ENCODE data around the gene S100PBP.

The S100PBP gene

GRCh38 chr1:32817159-32817814, at the start of gene S100PBP, which contains the start of gene YARS1:
Gene S100PBP (plus strand): TSS chr1:32817653. CDS start chr1:32826100, 8,447 bp downstream.
Gene YARS1 (minus strand): TSS chr1:32817358. CDS start chr1:32817244, 114 bp downstream.
- no peak for TF ChIP-seq CTCF (IDR thresholded peaks at IDR 0.05; ENCODE audit: borderline replicate concordance, control extremely low read depth, extremely low read depth, insufficient read depth, missing control alignments)
- DNase-seq (ENCODE audit: low spot score), result peak; percentile 99
- in situ Hi-C loops (cut with MboI; ENCODE audit: low sequenced_read_pairs, unreplicated experiment), result no loop called here

GRCh38 chr1:32768110-32768850, 49.2 kb upstream of the S100PBP start:
- no peak for DNase-seq (ENCODE audit: low spot score)
- TF ChIP-seq CTCF (IDR thresholded peaks at IDR 0.05; ENCODE audit: borderline replicate concordance, control extremely low read depth, extremely low read depth, insufficient read depth, missing control alignments), result no peak
- in situ Hi-C loops (cut with MboI; ENCODE audit: low sequenced_read_pairs, unreplicated experiment), result no loop called here

GRCh38 chr1:32769524-32770220, 47.8 kb upstream of the S100PBP start:
- no peak for DNase-seq (ENCODE audit: low spot score)
- in situ Hi-C loops (cut with MboI; ENCODE audit: low sequenced_read_pairs, unreplicated experiment), result no loop called here
- TF ChIP-seq CTCF (IDR thresholded peaks at IDR 0.05; ENCODE audit: borderline replicate concordance, control extremely low read depth, extremely low read depth, insufficient read depth, missing control alignments), result no peak

GRCh38 chr1:32770221-32770731, 47.2 kb upstream of the S100PBP start:
- in situ Hi-C loops (cut with MboI; ENCODE audit: low sequenced_read_pairs, unreplicated experiment), result no loop called here
- no peak for TF ChIP-seq CTCF (IDR thresholded peaks at IDR 0.05; ENCODE audit: borderline replicate concordance, control extremely low read depth, extremely low read depth, insufficient read depth, missing control alignments)
- no peak for DNase-seq (ENCODE audit: low spot score)

- in situ Hi-C loops (cut with MboI; ENCODE audit: low sequenced_read_pairs, unreplicated experiment), result no loop called here
- no peak for TF ChIP-seq CTCF (IDR thresholded peaks at IDR 0.05; ENCODE audit: borderline replicate concordance, control extremely low read depth, extremely low read depth, insufficient read depth, missing control alignments)
- no peak for DNase-seq (ENCODE audit: low spot score)
These were observed 46.5 kb upstream of the S100PBP start for GRCh38 chr1:32770741-32771548.
